ENCODE results near the gene HLA-DRA.
A peak's percentile ranks its signal among the peaks of the same experiment; 100 is the strongest.

The HLA-DRA gene

GRCh38 chr6:32439602-32440214, at the start of gene HLA-DRA:
Gene HLA-DRA, plus strand, starts transcription at chr6:32439887. Its CDS starts 64 bp downstream, at chr6:32439951.
- peak; percentile 20 for DNase-seq

DNA sequence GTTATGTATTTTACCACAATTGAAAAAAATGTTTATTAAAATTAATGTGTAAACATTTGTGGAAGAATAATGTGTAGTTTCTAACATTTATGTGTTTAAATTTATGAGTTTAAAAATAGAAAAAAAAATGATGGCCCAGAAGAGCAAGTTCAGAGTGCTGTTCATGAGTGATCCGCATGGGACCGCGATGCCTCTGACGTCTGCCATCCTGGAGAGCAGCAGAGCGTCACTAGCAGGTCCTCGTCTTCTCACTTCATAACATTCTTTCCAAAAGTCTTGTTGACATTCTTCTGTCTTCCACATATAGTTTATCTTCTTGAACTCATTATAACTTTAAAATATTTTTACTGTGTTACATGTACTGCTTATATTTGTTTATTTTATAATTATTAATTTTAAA, 48.2 kb upstream of the HLA-DRA start:
- no peak for DNase-seq

DNA sequence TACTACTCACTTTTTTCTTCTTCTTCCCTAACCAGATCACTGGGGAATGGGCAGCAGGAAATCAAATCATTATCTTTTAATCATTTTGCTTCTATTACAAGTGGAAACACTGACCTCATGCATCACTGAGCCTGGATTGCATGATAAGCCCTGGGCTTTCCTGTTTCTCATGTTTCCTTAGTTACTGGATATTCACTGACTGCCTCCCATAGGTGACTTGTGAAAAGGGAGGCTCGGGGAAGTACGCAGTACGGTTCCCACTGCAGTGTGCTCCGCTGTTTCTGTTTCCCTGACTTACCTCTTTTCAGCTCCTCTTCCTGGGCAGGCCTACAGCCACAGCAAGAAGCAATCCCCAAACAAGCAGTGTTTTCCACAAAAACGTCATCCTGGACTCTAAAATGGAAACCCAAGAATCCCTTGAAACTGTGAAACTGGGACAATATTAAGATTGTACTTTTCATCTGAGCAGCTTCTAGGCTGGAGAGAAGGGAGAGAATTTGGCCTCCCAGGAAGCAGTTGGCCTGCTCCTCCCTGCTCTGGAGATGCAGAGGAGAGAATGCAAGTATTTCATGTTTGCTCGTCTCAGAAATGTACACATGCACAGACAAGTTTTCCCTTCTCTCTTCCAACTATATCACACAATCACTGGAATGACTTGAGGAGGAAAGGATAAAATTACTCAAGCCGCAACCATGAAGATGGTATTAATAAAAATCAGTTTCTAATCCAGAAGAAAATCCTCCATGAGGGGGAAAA, 45.8 kb upstream of the HLA-DRA start:
- peak; percentile 52 for DNase-seq

DNA sequence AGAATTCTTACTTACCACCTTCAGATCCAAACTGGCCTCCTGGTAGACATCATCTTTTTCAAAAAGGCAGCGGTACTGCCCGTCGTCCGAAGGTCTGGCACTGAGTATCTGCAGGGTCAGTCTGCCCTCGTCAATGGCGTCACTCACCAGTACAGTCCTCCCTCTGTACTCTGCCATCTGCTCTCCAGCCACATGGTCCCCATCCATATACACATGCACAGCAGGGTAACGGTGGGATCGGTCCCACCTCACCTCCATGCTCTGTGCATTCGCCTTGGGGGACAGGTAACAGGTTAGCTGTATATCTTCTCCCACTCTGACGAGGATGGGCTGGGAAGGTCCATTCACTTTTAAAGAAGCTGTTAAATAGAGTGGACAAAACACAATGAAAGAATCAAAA, 43.7 kb upstream of the HLA-DRA start:
- DNase-seq: no peak

- no peak for DNase-seq
Observed at GRCh38 chr6:32397252-32397920, 42.3 kb upstream of the HLA-DRA start.

DNA sequence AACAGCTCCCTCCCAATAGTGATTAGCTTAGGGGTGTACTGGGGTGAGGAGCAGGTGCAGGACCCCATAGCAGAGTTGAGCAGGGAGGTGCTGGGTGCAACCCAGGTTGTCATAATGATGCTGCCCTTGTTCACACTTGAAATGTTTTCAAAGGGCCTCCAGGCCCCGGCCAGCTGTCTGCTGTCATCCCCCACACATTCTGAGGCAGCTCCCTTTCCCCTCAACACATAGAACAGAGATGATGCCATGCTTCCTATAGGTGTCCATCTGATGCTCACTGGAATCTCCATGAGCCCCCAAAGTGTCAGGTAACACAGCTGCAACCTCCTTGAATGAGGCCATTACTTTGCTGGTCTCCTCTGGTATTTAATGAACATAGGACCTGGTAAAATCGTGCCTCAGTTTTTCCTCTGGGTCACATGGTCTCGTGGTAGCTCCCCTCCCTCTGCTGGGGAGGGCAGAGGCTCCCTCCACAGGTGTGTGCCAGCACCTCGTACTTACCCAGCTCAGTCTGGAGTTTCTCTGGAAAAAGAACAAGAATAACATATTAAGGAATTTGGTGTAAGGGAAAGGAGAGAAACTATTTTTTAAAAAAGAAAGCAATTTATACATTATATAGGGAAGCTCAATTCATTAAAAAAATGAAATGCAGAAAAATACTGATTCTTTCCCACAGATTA, 38.3 kb upstream of the HLA-DRA start:
- no peak for DNase-seq

DNA sequence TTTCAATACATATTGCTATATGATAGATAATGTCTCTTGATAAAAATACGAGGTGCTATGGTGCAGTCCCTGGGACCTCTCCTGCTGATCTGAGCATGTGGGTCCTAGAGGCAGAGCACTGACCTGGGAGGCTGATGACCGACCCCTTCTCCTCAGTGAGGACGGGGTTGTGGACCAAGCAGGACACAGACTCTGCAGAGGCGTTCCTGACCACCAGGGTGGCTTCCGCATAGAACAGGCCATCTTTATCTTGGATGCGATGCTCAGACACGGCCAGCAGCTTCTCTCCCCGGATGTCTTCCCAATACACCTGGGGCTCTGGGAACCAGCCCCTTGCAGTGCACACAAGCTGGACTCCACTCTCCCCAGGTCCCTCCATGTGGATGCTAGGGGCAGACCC, 36.9 kb upstream of the HLA-DRA start:
- DNase-seq: no peak

- no peak for DNase-seq
Observed at GRCh38 chr6:32405656-32406055, 34.0 kb upstream of the HLA-DRA start.

DNA sequence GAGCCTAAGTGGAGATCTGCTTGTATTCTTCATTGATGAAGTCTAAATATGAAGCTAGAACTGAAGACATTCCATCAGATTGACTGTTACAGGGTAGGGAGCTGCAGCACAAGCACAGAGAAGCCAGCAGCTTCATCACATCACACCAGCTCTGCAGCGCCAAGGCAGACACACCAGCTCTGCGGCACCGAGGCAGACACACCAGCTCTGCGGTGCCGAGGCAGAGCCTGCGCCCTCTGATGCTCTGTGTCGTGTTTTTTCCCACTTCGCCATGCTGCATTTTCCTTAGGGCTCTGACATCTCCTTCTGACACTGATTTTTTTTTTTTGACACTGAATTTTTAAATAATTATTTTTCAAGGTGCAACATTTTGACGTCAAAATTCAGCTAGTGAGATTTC, 33.5 kb upstream of the HLA-DRA start:
- no peak for DNase-seq

DNA sequence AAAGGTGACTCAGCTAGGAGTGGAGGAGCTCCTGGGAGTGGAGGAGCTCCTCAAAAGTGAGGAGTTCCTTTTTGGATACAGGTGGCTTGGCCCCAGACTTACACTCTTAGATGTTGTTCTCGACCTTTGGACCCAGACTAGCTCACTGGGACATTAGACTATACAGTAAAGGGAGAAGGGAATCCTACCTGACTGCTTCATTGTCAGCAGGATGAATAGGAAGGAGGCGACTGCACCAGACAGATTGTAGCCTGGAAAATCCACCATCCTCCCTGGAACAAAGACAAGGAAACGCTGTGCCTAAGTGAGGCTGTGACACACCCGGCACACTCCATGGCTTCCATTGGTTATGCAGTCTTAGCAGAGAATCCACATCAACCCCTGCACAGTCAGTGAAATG, 32.8 kb upstream of the HLA-DRA start, which contains the start of gene BTNL2:
Gene BTNL2, minus strand, starts transcription at position 325 of the 400 bp plus-strand sequence. Its CDS starts 58 bp downstream, at position 267.
- DNase-seq: no peak

DNA sequence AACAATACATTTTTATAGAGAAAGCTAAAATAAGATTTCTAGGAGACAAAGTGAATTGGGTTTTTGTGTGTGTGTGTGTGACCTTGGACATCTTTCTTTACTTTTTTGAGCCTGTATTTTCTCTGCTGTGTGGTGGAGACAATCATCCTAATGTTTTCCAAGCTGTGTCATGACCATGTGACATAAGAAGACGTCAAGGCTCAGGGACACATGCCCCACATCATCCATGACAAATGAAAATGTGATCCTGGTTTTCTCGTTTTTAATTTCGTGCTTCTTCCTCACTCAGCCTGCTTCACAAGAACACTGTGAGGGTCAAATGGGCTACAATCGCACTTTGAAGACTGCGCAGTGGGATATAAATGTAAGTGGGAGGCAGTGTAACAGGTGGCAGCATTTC, 28.8 kb upstream of the HLA-DRA start:
- no peak for DNase-seq

GRCh38 chr6:32411566-32412327, 27.9 kb upstream of the HLA-DRA start:
- DNase-seq: no peak

DNA sequence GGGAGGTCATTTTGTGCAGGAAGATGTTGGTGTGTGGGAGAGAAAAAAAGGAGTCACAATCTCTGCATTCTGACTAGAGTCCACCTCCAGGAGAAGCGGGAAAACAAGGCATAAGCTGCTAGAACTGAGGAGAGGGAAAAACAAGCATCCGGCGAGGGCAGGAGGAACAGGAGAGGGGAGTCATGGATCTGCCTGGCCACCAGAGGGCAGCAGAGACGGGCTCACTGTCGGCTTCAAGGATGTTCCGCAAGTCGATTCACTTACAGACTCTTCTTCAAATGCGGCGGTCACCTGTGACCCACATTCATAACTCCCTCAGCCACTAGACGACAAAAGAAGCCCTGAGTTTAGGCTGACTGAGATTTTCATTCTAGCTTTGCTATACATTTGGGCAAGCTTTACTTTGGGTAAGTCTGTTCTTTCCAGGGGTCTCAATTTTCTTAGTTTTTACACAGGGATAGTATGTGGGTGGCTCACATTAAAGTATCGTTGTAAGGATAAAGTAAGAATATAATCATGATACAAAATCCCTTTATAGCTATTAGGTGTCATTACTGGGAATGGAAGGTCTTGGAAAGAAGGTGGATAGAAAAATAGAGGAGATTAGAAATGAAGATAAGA, 26.1 kb upstream of the HLA-DRA start:
- DNase-seq: peak; percentile 86

DNA sequence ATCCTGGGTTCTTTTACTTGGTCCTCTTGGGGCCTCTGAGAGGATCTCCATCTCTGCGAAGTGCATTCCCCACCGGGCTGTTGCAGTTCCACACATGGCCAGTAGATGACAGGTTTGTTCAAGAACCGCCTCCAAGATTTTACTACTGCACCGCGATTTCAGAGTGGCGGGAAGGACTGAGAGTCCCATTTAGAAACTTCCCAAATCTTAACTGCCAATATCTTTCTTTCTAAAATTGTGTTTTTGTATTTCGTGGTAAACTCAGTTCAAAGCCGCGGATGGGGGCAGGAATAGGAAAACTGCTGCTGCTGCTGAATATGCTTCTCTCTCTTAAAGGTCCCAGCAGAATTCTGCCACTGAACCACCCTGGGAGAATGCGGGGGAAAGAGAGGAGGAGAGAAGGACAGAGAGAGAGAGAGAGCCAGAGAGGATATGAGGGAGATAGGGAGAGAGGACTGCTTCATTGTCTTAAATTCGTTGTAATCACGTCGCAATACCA, 24.1 kb upstream of the HLA-DRA start:
- peak; percentile 82 for DNase-seq

DNA sequence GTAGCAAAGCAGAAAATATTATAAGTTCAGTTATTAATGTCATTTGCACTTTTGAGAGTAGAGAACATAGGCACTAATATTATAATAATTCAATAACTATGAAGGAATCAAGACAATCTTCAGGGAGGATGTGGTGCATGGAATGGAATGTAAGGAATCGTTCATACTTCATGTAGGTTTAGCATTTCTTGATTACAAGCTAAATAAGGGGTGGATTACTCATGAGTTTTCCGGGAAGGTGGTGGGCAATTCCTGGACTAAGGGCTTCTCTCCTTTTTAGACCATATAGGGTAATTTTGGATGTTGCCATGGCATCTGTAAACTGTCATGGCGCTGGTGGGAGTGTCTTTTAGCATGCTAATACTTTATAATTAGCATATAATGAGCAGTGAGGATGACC, 23.7 kb upstream of the HLA-DRA start:
- DNase-seq: no peak

DNA sequence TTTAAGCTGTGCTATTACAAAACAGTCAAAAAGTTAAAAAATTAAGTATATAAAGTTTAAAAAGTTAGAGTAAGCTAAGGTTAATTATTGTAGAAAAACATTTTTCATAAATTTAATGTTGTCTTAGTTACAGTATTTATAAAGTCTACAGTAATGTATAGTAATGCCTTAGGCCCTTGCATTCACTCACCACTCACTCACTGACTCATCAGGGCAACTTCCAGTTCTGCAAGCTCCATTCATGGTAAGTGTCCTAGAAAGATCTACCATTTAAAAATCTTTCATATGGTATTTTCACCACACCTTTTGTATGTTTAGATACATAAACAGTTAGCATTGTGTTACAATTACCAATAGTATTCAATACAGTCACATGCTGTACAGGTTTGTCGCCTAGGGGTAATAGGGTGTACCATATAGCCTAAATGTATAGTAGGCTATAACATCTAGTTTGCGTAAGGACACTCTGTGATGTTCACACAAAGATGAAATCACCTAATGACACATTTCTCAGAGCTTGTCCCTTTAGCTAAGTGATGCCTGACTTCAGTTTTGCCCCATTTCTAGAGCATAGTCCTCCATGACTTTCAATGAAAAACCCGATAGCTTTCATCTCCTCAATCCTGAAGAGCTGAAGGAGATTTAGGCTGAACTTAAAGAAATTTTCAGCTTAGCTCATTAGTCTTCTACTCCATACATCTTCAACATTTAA, 14.9 kb upstream of the HLA-DRA start:
- DNase-seq: no peak

DNA sequence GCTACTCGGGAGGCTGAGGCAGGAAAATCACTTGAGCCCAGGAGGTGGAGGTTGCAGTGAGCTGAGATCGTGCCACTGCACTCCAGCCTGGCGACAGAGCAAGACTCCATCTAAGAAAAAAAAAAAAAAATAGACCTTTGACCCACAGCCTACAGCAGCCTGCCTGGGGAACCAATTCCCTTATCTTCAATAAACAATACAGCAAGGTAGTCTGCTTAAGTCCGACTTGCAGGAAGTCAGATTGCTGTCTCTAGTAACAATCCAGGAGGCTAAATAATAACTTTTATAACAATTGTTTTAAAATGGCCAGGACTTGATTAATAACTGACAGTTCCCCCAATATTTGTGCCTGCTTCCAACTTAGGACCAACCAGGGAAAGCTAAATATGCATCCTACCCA, 13.3 kb upstream of the HLA-DRA start:
- no peak for DNase-seq

- DNase-seq: no peak
Observed at GRCh38 chr6:32427218-32427617, 12.5 kb upstream of the HLA-DRA start.

- no peak for DNase-seq
Observed at GRCh38 chr6:32427934-32428474, 11.7 kb upstream of the HLA-DRA start.

GRCh38 chr6:32430179-32430578, 9.5 kb upstream of the HLA-DRA start:
- DNase-seq: no peak

DNA sequence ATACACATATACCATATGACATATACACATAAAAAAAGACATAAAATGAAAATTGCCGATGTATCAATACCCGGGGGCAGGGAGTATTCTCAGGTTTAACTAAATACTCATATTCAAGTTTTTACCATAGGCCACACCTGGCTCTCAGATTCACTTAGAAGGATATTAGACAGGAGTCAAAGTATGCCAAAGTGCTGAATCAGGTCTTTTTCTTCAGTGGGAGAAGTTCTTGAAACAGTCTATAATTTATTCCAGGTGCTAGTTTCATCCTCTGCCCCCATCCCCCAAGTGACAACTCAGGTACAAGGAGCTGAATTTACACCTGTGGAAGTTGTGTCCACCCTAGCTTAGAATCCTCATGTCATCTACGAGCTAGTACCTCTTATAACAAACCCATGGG, 8.5 kb upstream of the HLA-DRA start:
- no peak for DNase-seq

Data from femur (tissue), 1 donor.